GM19452 (cell line): ENCODE measurements around the gene TBC1D21.

Experiments used
- ATAC-seq: cut with Tn5 transposase; IDR thresholded peaks from one replicate; pipeline ENCODE4 v1.9.1; 2021; ENCODE audit not compliant: unreplicated experiment

The TBC1D21 gene, protein sequence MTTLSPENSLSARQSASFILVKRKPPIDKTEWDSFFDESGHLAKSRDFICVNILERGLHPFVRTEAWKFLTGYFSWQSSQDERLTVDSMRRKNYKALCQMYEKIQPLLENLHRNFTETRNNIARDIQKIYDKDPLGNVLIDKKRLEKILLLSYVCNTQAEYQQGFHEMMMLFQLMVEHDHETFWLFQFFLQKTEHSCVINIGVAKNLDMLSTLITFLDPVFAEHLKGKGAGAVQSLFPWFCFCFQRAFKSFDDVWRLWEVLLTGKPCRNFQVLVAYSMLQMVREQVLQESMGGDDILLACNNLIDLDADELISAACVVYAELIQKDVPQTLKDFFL

DNA sequence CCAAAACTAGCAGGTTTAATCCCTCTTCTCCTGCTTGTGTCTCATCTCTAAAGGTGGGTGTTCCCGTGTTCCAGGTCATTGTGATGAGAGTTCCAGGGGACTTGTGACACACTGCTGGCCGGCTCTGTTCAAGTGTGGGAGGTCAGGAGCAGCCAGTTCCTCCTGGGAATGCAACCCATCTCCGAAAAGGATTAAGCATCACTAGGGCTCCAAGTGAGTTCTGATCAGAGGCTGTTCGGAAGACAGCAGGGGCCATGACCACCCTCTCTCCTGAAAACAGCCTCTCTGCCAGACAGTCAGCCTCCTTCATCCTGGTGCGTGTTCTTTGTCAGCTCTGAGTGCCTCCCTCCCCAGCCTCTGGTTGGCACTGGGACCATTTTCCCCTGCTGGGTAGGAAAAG lies at the start of gene TBC1D21:
Gene TBC1D21 (plus strand): TSS at position 109 of the 400 bp plus-strand sequence. CDS start 146 bp downstream, at position 255.
- no peak for ATAC-seq

DNA sequence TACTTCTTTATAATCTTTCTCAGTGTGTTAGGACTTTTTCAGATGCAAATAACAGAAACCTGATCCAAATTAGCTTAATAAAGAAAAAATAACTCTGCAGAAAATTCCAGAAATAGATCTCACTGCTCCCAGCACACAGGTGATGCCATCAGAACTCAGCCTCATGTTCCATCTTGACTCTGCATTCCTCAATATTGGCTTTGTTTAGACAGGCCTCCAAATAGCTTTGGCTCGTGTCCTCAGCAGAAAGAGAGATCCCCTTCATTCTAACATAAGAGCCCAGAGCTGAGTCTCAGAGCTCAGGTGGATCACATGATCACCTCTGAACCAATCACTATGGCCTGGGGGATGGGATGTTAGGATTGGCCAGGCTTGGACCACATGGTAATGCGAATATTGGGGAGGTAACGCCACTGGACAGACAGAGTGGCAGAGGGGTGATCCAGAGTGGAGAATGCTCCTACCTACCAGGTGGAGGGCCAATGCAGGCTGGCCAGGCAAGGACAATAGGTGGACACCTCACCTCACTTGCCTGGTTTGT lies 46.6 kb upstream of the TBC1D21 start:
- ATAC-seq: no peak

DNA sequence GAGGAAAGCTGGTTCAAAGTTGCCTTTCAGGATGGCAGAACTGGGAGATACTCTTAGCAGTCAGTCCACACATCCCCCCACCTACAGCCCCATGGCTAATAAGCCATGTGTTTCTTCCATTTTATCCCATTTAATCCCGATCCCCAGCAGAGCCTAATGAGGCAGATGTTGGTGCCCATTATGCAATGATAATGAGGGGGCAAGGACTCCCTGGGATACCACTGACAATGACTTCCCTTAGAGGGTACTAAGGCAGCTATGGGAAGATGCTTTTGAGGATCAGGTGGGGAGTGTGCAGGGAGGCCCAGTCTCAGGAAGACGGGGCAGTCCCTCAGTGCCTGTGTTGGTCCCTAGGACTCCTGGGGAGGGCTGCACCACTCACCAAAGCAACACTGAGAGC lies 43.8 kb upstream of the TBC1D21 start:
- ATAC-seq: no peak

DNA sequence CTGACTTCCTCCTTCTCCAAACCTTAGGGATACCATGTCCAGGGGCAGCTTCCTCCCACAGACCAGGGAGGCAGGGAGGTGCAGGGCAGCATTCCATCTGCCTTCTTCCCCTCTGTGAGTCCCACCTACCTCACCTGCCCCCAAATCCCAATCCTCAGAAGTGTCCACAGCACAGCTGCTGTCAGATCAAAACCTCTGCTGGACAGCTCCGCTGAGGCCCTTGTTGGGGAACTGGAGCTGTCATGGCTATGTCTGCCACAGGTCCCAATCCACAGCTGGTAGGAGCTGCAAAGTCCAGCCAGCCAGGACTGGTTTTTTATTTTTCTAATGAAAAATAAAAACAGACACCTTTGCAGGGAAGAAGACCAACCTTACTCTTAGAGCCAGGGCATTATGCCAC lies 40.7 kb upstream of the TBC1D21 start:
- no peak for ATAC-seq

DNA sequence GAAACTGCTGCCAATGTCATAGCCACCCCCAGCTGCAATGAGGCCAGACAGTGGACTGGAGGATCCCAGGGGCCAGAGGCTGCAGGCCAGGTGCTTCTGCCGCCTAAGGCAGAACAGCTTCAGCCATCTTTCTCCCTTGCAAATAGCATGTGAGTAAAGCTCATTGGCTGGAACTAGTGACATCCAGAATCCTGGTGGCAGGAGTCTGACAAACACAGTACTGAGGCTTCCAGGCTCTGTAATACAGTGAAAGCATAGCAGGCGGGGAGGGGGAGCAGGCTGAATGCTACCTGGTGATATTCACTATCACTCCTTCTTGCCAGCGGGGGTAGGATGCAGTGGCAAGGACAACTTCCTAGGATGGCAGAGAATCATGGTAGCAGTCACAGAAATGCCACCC lies 36.5 kb upstream of the TBC1D21 start:
- no peak for ATAC-seq

DNA sequence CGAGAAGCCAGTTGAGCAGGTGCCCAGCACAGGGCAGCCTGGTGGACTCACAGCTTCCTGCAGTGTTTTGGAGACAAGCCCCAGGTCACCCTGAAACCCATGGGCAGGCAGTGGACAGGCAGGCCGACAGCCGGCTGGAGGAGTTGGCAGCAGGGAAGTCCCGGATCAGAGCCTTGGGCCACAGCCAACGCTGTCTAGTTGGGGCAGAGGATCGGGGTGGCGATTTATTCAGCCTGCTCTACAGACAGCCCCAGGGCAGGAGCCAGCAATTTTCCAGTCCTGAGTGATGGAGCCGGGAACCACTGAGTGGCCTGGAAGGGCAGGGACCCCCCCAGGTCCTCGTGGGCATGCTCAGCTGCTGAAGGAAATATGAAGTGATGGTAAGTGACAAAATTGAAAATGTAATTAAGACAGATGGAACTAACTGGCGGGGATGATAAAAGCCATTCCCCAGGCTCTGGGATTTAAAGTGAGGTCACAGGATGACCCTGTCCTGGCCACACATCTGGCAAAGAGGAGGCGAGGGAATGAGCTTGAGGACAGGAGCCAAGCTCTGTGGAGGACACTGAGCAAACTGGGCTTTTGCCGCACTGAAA lies 34.4 kb upstream of the TBC1D21 start:
- ATAC-seq: no peak

DNA sequence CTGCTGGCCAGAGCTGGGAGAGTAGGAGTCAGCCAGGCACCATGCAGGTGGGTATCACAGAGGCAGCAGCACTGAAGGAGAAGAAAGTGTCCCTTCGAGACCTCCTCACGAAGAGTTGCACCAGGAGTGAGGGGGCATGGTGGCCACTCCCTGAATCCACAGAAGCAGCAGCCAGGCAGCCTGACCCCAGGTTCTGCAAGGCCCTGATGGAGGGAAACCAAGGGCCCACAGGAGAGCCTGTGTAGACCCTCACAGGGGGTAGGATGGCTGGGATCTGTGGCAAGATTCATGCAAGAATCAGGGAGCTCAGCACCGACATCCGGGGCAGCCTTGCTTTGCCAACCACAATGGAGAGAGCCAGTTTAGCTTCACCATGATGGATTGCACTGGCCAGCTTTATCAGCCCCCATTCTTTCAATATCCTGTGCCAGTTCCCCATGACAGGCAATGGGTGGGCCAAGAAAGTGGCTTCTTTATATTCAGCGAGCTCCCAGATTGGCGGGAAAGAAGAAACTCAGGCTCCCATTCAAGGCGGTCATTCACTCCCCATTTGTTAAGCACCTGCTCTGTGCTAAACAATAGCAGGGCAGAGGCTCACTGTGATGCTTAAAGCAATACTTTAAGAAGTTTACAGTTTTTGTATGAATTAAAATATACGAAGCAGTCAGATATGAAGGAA lies 33.5 kb upstream of the TBC1D21 start:
- no peak for ATAC-seq

DNA sequence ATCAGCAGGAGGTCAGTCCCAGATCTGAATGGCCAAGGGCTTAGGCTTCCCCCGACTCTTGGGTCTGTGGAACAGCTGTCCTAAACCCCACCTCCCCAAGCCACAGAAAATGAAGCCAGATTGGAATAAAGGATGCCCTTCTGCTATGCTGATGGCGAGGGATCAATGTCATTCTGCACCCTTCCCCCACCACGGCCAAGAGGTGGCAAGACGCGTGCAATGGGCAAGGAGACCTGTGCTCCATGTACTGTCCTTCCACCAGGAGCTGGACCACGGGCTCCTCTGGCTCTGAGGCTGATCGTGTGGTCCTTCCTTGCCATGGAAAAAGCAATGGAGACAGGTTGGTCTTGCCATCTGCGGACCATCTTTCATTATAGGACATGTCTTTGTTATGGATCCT lies 32.6 kb upstream of the TBC1D21 start:
- no peak for ATAC-seq

DNA sequence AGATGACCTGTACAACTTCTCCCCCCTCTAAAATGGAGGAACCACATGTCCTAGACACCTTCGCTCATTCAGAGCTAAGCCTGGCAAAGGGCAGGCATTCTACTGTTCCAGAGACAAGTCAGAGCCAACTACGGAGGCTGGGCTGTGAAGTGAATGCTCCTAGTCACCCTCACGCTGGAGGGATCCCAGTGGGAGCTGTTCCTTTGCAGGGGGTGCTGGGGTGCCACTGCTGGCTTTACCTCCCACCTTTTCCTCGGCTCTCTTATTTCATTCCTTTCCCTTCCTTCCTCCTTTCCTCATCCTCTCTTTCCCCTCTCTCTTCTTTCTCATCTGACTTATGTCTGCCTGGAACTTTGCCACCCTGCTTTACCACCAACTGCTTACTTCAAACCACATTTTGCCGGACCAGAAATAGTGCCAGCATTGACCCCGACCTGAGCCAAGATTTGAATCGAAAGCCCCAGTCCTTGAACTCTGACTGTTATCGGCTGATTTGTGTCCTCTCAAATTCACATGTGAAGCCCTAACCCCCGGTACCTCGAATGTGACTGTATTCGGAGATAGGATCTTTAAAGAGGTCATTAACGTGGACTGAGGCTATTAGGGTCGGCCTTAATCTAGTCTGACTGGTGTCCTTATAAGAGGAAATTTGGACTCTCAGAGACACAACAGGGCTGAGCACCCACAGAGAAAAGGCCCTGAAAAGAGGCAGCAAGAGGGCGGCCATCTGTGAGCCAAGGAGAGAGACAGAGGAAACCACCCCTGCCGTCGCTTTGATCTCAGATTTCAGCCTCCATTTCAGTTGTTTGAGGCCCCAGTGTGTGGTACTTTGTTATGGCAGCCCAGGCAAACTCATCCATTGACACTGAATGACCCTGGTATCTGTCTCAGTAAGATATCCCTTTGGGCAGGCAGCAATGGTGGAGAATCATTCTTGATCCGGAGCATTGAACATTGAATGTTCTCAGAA lies 31.3 kb upstream of the TBC1D21 start:
- no peak for ATAC-seq

DNA sequence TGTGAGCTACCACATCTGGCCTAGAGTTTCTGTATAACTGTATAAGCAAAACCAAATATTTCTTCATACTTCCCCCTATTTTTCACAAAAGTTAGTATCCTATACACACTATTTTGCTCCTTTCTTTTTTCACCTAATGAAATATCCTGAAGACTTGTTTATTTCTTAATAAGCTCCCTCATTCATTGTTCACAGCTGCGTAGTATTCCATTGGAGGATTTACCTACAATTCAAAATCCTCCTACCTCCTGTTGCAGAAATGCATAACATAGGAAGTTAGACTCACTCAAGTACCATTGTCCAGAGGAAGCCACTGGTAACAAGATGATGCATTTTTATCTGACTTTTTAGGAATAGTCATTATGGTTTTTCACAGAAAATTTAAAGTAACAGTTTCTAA lies 29.6 kb upstream of the TBC1D21 start:
- no peak for ATAC-seq

DNA sequence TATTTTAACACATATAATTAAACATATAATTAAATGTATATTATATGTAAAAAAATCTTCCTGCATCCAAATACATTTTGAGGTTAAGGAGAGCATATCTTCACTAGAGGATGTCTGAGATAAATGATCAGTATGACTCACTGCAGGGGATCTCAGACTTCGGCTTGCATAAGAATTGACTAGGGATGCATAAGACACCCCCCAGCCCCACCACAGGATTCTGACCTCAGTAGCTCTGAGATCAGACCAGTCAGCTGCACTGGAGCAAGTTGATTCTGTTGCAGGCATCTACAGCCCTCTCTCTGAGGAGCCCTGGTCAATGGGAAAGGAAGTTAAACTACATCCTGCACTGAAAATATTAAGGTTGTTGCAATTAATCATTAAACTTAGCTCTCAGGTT lies 29.0 kb upstream of the TBC1D21 start:
- no peak for ATAC-seq

DNA sequence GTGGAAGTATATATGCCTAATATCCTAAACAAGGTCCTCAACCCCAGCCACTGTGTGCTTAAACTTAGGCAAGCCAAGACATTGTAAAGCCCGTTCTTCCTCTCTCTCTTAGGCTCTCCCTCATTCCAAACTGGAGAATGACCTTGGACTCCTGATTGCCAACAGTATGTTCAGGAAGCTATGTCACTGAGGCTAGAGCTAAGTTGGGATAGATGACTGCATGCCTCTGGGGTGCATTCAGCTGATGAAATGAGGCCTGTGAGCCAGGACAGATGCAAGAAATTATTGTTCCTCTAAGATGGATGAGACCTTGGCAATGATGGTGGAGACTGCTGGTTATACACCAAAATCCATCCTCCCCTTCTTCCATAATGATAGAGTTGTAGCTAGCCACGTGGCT lies 27.9 kb upstream of the TBC1D21 start:
- ATAC-seq: no peak

DNA sequence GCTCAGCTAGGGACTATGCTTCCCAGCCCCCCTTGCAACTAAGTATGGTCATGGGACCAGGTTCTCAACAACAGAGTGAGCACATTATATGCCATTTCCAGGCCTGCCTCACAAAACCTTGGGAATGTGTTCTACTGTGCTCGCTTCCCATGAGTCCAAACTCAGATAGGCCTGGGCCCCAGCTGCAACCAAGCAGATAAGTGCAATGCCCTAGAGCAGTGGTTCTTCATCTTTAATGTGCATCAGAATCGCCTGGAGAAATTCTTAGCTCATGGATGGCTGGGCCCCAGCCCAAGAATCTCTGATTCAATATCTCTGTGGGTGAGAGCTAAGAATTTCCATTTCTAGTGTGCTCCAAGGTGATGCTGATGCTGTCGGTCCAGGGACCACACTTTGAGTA lies 27.5 kb upstream of the TBC1D21 start:
- ATAC-seq: no peak

DNA sequence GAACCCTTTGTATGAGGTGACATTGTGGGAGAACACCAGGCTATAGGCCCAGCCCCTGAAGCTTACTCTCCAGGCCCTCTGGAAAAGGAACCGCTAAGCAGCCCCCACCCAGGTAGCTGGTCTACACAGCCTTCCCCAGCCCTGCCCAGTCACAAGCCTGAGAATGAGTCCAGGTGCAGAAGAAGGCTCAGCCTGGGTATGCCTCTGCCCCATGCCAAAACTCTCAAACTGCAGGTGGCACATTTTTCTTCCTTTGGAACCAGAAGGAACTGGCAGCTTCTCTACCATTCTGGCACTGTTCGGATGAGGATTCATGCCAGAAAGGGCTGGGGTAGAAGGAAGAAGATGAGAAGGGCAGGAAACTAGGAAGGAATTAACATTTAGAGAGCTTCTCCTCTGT lies 23.7 kb upstream of the TBC1D21 start:
- no peak for ATAC-seq

DNA sequence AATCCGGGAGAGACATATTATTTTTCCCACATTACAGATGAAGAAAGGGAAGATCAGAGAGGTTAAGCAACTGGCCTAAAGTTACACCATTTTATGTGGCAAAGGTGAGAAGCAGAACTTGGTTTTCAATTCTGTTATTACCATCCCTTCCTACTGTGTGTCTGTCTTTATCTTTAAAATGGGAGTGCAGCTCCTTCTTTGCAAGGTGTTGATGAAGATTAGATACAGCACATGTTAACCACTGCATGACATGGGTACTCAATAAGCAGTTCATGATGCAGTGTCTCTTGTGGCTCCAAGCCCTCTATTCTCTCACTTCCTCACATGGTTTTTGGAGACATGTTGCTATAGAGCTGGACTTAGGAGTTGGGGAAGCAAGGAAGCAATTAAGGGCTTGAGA lies 23.1 kb upstream of the TBC1D21 start:
- no peak for ATAC-seq

DNA sequence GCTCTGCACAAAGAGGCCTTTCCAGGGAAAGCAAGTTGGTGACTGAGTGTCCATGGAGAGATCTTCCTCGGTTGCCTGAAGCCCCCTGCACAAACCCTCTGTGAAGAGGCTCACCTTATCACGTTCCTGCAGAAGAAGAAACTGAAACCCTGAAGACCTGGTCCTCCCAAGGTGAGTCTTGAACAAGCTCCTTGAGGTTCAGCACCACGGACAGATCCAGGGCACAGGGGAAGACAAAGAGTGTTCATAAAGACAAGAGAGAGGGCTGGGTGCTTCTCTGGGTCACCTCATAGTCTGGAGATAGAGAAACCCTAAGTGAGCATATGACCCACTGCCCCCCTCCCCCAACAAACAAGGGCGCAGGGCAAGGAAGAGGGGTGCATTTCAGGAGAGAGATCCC lies 21.7 kb upstream of the TBC1D21 start:
- ATAC-seq: no peak

DNA sequence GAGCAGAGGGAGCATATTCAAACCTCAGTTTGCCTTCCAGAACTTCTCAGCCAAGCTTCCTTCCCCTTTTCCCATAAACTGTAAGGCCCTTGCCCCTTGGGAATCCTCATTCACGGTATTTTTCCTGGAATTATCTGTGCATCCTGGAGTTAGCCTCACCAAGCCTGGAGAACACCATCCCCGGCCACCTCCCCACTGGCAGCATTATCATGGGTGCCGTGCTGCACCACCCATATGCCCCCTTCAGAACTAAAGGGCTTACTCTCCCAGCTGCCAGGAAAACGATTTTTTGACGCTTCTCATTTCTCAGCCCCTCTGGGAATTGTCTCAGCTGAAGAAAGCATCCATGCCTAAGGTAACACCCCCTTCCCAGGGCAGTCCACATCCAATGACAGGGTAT lies 20.9 kb upstream of the TBC1D21 start:
- ATAC-seq: no peak

DNA sequence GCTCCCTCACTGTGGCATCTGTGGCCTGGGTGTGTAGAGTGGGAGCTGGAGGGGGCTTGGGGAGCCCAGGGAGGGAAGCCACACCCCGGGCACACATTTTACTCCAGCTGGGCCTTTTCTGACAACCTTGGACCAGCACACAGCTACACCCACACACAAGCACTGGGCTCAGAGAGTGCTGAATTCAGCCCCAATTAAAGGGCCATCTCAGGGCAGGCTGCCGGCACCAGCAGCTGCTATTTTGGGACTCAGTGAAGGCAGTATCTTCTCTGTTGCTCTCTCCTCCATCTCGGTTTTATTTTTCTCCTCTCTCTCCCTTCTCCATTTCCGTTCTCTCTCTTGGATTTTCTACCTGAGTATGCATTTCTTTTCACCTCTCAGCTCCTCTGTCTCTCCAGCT lies 19.1 kb upstream of the TBC1D21 start:
- no peak for ATAC-seq

DNA sequence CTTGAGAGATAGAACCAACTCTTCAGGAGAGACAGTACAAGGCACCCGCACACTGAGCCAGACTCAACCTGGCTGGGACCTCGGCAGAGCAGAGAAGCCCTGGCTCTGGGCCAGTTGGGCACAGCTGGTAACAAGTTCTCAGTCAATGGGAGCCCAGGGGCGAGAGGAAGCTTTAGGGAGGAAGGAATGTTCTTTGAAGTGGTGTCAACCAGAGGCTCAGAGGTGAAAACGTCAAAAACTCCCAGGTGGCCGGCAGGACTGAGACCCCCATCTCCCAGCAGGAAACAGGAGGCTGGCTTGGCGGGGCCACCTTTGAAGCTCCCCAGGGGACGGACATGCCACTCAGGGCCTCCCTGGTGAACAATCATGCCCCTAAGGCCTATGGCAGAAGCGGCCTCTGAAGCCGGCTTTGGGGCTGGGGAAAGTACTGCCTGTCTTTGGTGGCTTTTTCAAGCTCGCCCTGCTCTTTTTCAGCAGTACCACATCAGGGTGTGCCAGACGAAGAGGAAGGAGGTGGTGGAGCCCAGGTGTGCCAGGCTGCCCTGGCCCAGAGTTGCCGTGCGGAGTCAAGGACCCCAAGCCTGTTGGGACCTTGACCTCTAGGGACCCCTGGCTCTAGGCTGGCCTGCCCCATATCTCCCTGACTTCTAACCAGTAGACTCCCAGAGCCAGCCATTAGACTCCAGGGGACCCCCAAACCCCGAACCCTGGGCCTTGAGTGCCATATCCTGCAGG lies 16.7 kb upstream of the TBC1D21 start:
- no peak for ATAC-seq

DNA sequence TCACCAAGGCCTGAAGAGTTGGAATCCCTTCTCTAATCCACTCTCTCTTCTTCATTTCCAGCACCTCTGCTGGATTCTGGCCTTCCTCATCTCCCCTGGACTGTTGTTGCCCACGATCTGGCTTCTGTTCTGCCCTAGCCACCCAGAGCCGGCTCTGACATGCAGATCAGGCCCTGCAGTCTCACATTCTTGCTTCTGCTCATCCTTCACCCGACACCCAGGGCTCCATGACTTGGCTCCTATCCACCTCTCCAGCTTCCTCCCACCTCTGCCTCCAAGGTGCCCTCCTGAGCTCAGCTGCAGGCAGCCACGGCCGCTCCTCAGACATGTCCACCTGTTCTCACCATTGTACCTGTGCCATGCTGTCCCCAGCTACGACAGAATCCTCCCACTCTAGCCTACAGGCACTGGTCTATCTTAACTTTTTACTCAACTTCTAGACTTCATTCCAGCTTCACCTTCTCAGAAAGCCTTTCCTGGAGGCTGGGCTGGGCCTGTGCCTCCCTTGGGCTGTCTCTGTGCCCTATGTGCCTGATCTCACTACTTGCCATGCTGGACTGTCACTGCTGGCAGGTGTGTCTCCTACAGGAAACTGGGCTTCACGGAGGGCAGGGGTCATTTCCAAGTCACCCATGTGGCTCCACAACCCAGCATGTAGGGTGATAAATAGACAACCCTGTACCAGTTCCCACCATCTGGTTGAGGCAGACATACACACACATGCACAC lies 16.0 kb upstream of the TBC1D21 start:
- ATAC-seq: no peak
